HepG2 (cell line): ENCODE data around the gene EXOC7. TPM values are rescaled to one million over a fixed set of nuclear protein-coding genes. Genes with fewer than 3 reads are reported as not detected.
A peak's percentile ranks its signal among the peaks of the same experiment; 100 is the strongest.

Experiments used
- ARNTL ChIP-seq: sonication (generic); formaldehyde crosslinking; IDR thresholded peaks from 2 replicates; pipeline ENCODE4 v1.4.0; 2020; ENCODE audit warnings: mild to moderate bottlenecking, missing genetic modification reagents
- ATF7-NPFF ChIP-seq: sonication (generic); formaldehyde crosslinking; IDR thresholded peaks from 2 replicates; pipeline ENCODE4 v1.8.1; 2023; ENCODE audit warnings: mild to moderate bottlenecking, low read depth, missing genetic modification reagents, moderate library complexity
- BCL6 ChIP-seq: IDR thresholded peaks from 2 replicates; pipeline ENCODE4 v1.6.1; 2016; ENCODE audit warnings: missing genetic modification reagents, missing compliant biosample characterization
- CREM ChIP-seq, 2 experiments: sonication (generic) in 1 of 2; formaldehyde crosslinking in 1 of 2; IDR thresholded peaks; 2 replicates each; pipeline versions ENCODE4 v1.4.0 to v1.6.1; 2016 to 2020; ENCODE audit warnings: antibody characterized with exemption in 1 of 2, mild to moderate bottlenecking in 1 of 2, missing genetic modification reagents in 1 of 2
- FOXA3 ChIP-seq: IDR thresholded peaks from 2 replicates; pipeline ENCODE4 v1.6.1; 2016; ENCODE audit warnings: missing genetic modification reagents, missing compliant biosample characterization
- FOXO1 ChIP-seq: sonication (generic); formaldehyde crosslinking; IDR thresholded peaks from 2 replicates; pipeline ENCODE4 v1.4.0; 2020; ENCODE audit warnings: missing genetic modification reagents
- GABPB1 ChIP-seq: IDR thresholded peaks from 2 replicates; pipeline ENCODE4 v1.6.1; 2016; ENCODE audit warnings: mild to moderate bottlenecking, missing genetic modification reagents, moderate library complexity, missing compliant biosample characterization
- GATAD1 ChIP-seq: IDR thresholded peaks from 2 replicates; pipeline ENCODE4 v1.6.1; 2016; ENCODE audit warnings: missing genetic modification reagents, missing compliant biosample characterization
- HIVEP1 ChIP-seq: sonication (generic); formaldehyde crosslinking; IDR thresholded peaks from 2 replicates; pipeline ENCODE4 v1.4.0; 2020; ENCODE audit warnings: mild to moderate bottlenecking, missing genetic modification reagents
- HNRNPLL ChIP-seq: fragments of 200-400 bp; formaldehyde crosslinking; IDR thresholded peaks from 2 replicates; pipeline ENCODE4 v1.6.1; 2017; ENCODE audit warnings: mild to moderate bottlenecking, low read depth, low read length; ENCODE audit not compliant: poor library complexity, severe bottlenecking
- KDM5B ChIP-seq: sonication (generic); formaldehyde crosslinking; IDR thresholded peaks from 2 replicates; pipeline ENCODE4 v1.4.0; 2020; ENCODE audit warnings: missing genetic modification reagents, mild to moderate bottlenecking, borderline replicate concordance
- NCOA1 ChIP-seq: sonication (generic); formaldehyde crosslinking; IDR thresholded peaks from 2 replicates; pipeline ENCODE4 v1.9.0; 2021; ENCODE audit warnings: missing genetic modification reagents
- NCOR1 ChIP-seq: fragments of 200-600 bp; sonication (generic); IDR thresholded peaks from 2 replicates; pipeline ENCODE4 v1.7.0; 2017; ENCODE audit warnings: antibody characterized with exemption, low read length, borderline replicate concordance
- NR2F6 ChIP-seq, 2 experiments: IDR thresholded peaks; 2 replicates each; pipeline ENCODE4 v1.6.1; 2016; ENCODE audit warnings: antibody characterized with exemption in 1 of 2, mild to moderate bottlenecking in 1 of 2
- SIX1 ChIP-seq: sonication (generic); formaldehyde crosslinking; IDR thresholded peaks from 2 replicates; pipeline ENCODE4 v1.4.0; 2020; ENCODE audit warnings: missing genetic modification reagents, borderline replicate concordance
- TSC22D2 ChIP-seq: sonication (generic); formaldehyde crosslinking; IDR thresholded peaks from 2 replicates; pipeline ENCODE4 v1.5.1; 2020; ENCODE audit warnings: missing genetic modification reagents, mild to moderate bottlenecking, borderline replicate concordance
- U2AF1 ChIP-seq: fragments of 200-400 bp; formaldehyde crosslinking; optimal IDR thresholded peaks from 2 replicates; pipeline ENCODE3; 2017; ENCODE audit warnings: mild to moderate bottlenecking, low read depth, low read length
- ZKSCAN8 ChIP-seq: IDR thresholded peaks from 2 replicates; pipeline ENCODE4 v1.6.1; 2016; ENCODE audit warnings: borderline replicate concordance, missing genetic modification reagents, missing compliant biosample characterization
- ZNF34 ChIP-seq: sonication (generic); formaldehyde crosslinking; IDR thresholded peaks from 2 replicates; pipeline ENCODE4 v1.4.0; 2020; ENCODE audit warnings: mild to moderate bottlenecking, missing genetic modification reagents, borderline replicate concordance
- polyA plus RNA-seq, 8 experiments: library from polyadenylated mRNA; depleted of rRNA in 3 of 8; stranded (reverse) in 7 of 8; unstranded in 1 of 8; fragments of >200 nt; fragmentation: Illumina TruSeq in 4 of 8; extraction: Trizol in 4 of 8; gene quantifications; 2 replicates each; pipeline versions ENCODE4 v1.2.1 to v1.2.3, GENCODE V29; 2011 to 2016; ENCODE audit warnings: low read depth in 4 of 8, missing spikeins in 1 of 8, mixed read lengths in 1 of 8; ENCODE audit not compliant: insufficient read depth in 1 of 8
- total RNA-seq, 5 experiments: library from RNA; depleted of rRNA; stranded (reverse); fragments of >200 nt; fragmentation: Illumina TruSeq; extraction: Trizol; gene quantifications; 2 replicates each; pipeline ENCODE4 v1.2.3, GENCODE V29; 2016; ENCODE audit warnings: low read depth in 1 of 5
- TF ChIP-seq, protein P1 (sequence below): sonication (generic); formaldehyde crosslinking; IDR thresholded peaks from 2 replicates; pipeline ENCODE4 v1.9.0; 2022; ENCODE audit warnings: low read depth, missing genetic modification reagents
- TF ChIP-seq, protein P2 (sequence below): IDR thresholded peaks from 2 replicates; pipeline ENCODE4 v1.6.1; 2016; ENCODE audit warnings: missing compliant biosample characterization, missing genetic modification reagents, borderline replicate concordance
- TF ChIP-seq, protein P3 (sequence below): sonication (generic); formaldehyde crosslinking; IDR thresholded peaks from 2 replicates; pipeline ENCODE4 v1.8.0; 2022; ENCODE audit warnings: missing genetic modification reagents, mild to moderate bottlenecking, moderate library complexity, borderline replicate concordance

Gene EXOC7
- total and polyA plus RNA-seq, 2 of the 13 experiments (the other 11 are each of a cell fraction or from before 2014, with no cell fraction given): 86.9 to 116 TPM

GRCh38 chr17:76132574-76133338 is 29.2 kb upstream of the EXOC7 start (continued):
- TF ChIP-seq NR2F6 (IDR thresholded peaks at IDR 0.05) (peak; percentile 14; the same call in 1 of the 2 replicates), NR2F6 (CRISPR knock-in tag; IDR thresholded peaks at IDR 0.05) (peak; percentile 56; the same call in 1 of the 2 replicates), HNRNPLL (peak; percentile 21), ZNF34 (CRISPR knock-in tag) (no peak), FOXA3 (peak; percentile 56), U2AF1 (no peak), HIVEP1 (CRISPR knock-in tag) (peak; percentile 2; the same call in 1 of the 2 replicates), GATAD1 (CRISPR knock-in tag) (peak; percentile 31; the same call in 1 of the 2 replicates), FOXO1 (CRISPR knock-in tag) (peak; percentile 56; the same call in 1 of the 2 replicates), GABPB1 (CRISPR knock-in tag) (peak; percentile 61), KDM5B (CRISPR knock-in tag) (peak; percentile 67), ZKSCAN8 (CRISPR knock-in tag) (peak; percentile 51; the same call in 1 of the 2 replicates), TSC22D2 (0 out of 2 replicates have a peak, but pooled peaks have one; percentile 34), SIX1 (CRISPR knock-in tag) (no peak), NCOR1 (no peak), ARNTL (CRISPR knock-in tag) (peak; percentile 42; the same call in 1 of the 2 replicates), NCOA1 (CRISPR knock-in tag) (0 out of 2 replicates have a peak, but pooled peaks have one; percentile 19), ATF7-NPFF (no peak), BCL6 (CRISPR knock-in tag) (peak; percentile 62; the same call in 1 of the 2 replicates), CREM (IDR thresholded peaks at IDR 0.05) (no peak), CREM (CRISPR knock-in tag; IDR thresholded peaks at IDR 0.05) (no peak)
- TF ChIP-seq, protein P1, sequence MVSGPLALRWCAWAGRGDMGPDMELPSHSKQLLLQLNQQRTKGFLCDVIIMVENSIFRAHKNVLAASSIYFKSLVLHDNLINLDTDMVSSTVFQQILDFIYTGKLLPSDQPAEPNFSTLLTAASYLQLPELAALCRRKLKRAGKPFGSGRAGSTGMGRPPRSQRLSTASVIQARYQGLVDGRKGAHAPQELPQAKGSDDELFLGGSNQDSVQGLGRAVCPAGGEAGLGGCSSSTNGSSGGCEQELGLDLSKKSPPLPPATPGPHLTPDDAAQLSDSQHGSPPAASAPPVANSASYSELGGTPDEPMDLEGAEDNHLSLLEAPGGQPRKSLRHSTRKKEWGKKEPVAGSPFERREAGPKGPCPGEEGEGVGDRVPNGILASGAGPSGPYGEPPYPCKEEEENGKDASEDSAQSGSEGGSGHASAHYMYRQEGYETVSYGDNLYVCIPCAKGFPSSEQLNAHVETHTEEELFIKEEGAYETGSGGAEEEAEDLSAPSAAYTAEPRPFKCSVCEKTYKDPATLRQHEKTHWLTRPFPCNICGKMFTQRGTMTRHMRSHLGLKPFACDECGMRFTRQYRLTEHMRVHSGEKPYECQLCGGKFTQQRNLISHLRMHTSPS (CRISPR knock-in tag): 0 out of 2 replicates have a peak, but pooled peaks have one; percentile 12
- TF ChIP-seq, protein P2, sequence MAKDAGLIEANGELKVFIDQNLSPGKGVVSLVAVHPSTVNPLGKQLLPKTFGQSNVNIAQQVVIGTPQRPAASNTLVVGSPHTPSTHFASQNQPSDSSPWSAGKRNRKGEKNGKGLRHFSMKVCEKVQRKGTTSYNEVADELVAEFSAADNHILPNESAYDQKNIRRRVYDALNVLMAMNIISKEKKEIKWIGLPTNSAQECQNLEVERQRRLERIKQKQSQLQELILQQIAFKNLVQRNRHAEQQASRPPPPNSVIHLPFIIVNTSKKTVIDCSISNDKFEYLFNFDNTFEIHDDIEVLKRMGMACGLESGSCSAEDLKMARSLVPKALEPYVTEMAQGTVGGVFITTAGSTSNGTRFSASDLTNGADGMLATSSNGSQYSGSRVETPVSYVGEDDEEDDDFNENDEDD (CRISPR knock-in tag): peak; percentile 36; the same call in 1 of the 2 replicates
- TF ChIP-seq, protein P3, sequence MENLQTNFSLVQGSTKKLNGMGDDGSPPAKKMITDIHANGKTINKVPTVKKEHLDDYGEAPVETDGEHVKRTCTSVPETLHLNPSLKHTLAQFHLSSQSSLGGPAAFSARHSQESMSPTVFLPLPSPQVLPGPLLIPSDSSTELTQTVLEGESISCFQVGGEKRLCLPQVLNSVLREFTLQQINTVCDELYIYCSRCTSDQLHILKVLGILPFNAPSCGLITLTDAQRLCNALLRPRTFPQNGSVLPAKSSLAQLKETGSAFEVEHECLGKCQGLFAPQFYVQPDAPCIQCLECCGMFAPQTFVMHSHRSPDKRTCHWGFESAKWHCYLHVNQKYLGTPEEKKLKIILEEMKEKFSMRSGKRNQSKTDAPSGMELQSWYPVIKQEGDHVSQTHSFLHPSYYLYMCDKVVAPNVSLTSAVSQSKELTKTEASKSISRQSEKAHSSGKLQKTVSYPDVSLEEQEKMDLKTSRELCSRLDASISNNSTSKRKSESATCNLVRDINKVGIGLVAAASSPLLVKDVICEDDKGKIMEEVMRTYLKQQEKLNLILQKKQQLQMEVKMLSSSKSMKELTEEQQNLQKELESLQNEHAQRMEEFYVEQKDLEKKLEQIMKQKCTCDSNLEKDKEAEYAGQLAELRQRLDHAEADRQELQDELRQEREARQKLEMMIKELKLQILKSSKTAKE (CRISPR knock-in tag): peak; percentile 88
